GM21526 (cell line): ENCODE measurements around the gene CA11.

ENCODE experiments used
- ATAC-seq: cut with Tn5 transposase; IDR thresholded peaks from one replicate; pipeline ENCODE4 v1.9.1; 2021; ENCODE audit warnings: moderate library complexity; ENCODE audit not compliant: unreplicated experiment, low FRiP score

Gene CA11

GRCh38 chr19:48631225-48631624 is 14.8 kb downstream of the CA11 start:
- no peak for ATAC-seq

- ATAC-seq: no peak
These were observed 15.5 kb downstream of the CA11 start for GRCh38 chr19:48630296-48631063.

DNA sequence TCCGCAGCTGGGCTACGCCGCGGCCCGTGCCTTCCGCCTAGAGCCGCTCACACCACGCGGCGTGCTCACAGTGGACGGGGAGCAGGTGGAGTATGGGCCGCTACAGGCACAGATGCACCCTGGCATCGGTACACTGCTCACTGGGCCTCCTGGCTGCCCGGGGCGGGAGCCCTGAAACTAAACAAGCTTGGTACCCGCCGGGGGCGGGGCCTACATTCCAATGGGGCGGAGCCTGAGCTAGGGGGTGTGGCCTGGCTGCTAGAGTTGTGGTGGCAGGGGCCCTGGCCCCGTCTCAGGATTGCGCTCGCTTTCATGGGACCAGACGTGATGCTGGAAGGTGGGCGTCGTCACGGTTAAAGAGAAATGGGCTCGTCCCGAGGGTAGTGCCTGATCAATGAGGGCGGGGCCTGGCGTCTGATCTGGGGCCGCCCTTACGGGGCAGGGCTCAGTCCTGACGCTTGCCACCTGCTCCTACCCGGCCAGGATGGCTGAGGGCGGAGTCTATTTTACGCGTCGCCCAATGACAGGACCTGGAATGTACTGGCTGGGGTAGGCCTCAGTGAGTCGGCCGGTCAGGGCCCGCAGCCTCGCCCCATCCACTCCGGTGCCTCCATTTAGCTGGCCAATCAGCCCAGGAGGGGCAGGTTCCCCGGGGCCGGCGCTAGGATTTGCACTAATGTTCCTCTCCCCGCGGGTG is 16.2 kb downstream of the CA11 start:
- no peak for ATAC-seq

DNA sequence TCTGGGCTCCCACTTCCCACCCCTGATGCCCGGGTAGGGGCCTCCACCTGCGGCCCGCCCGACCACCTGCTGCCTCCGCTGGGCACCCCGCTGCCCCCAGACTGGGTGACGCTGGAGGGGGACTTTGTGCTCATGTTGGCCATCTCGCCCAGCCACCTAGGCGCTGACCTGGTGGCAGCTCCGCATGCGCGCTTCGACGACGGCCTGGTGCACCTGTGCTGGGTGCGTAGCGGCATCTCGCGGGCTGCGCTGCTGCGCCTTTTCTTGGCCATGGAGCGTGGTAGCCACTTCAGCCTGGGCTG is 16.7 kb downstream of the CA11 start:
- no peak for ATAC-seq

GRCh38 chr19:48628486-48629296 is 17.3 kb downstream of the CA11 start:
- no peak for ATAC-seq

DNA sequence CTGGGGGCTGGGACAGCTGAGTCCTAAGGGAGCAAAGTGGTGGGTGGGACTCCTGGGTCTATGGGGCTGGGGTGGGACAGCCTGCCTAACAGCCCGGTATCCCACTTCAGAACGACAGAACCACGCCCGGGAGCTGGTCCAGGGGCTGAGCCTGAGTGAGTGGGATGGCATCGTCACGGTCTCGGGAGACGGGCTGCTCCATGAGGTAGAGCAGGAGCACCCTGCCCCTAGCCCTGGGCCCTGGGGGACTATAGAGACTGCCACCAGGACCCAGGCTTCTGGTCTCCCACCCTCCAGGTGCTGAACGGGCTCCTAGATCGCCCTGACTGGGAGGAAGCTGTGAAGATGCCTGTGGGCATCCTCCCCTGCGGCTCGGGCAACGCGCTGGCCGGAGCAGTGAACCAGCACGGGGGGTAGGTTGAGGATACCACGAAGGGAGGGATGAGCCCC is 18.1 kb downstream of the CA11 start:
- ATAC-seq: no peak

- no peak for ATAC-seq
These were observed 18.7 kb downstream of the CA11 start for GRCh38 chr19:48627201-48627864.

DNA sequence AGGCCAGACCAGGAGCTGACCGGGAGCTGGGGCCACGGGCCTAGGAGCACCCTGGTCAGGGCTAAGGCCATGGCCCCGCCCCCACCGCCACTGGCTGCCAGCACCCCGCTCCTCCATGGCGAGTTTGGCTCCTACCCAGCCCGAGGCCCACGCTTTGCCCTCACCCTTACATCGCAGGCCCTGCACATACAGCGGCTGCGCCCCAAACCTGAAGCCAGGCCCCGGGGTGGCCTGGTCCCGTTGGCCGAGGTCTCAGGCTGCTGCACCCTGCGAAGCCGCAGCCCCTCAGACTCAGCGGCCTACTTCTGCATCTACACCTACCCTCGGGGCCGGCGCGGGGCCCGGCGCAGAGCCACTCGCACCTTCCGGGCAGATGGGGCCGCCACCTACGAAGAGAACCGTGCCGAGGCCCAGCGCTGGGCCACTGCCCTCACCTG is 20.1 kb downstream of the CA11 start:
- no peak for ATAC-seq

DNA sequence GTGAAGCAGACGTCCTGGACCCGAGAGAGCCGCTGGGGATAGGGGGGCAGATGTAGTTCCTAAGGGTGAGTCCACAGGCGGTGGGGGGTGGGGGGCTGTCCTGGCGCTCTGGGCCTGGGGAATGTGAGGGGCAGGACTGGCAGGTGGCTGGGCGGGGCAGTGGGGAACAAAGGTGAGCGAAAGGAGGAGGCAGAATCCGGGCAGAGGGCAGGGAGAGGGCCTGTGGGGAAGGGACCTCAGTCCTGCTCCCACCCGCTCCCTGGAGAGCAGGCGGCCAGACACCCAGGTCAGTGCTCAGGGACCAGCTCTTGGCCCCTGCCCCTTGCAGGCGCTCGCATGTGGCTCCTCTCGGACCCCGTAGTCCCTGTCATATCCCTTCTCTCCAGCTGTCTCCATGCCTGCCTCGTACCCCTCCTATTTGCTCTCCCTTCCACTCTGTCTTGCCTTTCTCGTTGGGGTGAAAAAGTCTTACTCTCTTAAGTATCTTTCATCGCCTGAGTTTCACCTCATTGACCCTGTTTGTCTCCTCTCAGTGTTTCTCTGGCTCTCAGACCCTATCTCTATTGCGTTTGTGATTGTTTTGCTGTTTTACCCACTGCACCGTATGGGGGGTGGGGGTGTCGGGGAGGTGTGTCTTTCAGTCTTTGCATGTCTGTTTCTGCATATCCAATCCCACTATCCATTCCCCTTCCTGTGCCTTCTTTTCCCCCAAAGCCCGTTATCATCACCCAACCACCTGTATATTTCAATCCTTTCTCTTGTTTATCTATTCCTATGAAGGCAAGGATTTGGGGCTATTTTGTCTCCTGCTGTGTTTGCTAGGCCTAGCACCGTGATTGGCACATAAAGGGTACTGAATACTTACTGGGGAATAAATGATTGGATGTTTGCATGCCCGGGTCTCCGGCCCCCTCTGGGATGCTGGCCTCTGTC is 20.9 kb downstream of the CA11 start:
- ATAC-seq: no peak

- ATAC-seq: peak; percentile 51
These were observed 21.9 kb downstream of the CA11 start for GRCh38 chr19:48624067-48624594.

DNA sequence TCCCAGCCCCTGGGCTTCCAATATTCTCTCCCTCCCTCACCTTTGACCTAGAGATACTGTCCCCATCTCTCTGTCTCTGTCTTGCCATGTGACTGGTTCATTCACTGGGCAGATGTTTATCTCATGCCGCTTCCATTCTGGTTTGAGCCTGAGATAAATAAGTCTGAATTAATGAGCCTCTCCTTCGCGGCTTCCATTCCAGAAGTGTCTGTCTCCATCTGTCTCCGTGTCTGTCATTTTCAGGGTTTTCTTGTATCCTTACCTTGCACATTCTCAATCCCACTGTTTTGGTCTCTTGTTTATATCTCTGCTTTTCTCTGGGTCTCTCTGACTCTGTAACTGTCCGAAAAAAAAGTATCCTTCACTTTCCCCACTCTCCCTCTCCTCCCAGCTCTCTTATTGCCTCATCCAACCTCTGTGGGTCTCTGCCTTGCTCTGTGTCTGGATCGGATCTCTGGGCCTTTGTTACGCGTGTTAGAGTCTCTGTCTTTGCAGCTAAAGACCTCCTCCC is 22.4 kb downstream of the CA11 start:
- ATAC-seq: no peak

DNA sequence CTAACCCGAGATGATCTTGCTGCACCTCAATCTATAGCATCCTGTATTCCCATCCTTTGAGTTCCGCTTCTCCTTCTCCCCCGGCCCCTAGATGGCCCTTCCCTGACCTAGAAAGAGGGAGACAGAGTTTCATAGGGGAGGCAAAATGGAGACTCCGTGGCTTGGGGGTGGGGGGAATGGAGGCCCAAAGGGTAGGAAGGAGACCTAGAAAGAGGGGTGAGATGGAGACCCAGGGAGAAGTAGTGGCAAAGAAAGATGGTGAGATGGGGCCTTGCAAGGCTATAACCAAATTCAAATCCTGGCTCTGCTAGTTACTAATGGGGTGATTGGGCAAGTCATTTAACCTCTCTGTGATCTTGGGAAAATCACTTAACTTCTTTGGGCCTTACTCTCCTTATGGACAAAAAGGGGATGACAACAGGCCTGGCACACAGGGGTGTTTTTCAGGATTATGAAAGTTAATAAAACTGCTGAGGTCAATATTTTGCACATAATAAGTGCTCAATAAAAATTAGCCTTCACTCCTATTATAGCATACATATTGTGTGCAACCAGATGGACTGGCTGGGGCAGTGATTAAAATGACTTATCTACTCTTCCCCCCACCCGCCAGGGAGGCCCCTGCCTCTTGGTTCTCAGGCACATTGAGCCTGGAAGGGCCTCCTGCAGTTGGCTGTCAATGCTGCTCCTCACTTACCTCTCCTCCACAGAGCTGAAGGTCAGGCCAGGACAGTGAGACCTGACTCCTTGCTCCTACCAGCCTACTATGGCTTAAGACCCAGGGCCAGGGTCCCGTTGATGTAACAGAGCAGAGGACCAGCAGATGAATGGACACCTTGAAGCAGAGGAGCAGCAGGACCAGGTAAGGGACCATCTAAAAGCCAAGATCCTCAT is 26.0 kb downstream of the CA11 start:
- no peak for ATAC-seq

DNA sequence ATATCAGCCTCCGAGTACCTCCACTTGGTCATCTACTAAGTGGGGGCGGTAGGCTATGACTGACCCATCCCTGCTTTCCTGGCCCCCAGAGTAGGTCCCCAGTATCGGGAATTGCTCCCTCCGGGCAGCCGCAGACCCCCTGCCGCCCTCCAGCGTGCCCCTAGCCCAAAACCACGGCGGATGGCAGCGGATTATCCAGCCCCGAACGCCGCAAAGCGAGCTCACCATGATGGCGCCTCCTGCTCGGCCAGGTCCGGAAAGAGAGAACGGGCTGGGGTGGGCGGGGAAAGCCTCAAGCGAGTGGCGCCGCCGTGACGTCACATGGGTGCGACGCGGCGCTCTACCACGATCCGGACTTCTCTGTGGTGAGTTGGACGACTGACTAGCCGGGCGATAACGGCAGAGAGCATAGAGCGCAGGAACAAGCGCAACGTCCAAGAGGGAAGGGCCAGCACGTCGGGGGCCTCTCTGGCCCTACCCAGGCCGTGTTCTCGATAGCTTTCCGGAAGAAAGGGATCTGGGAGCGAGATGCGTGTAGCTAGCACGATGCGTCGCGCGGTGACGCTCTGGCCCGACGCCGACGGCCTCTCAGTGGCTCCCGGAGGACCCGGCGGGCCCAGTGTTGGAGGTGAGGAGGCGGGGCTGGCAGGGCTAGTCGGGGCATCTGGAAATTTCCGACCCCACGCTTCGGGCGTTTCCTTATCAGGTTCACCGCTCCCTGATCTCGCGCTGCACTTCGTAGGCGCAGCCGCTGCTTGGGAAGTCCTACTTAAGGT is 26.9 kb downstream of the CA11 start, which contains the start of the genes RPL18 and SPHK2:
RPL18 (minus strand) TSS at position 263 of the 776 bp plus-strand sequence; CDS start at position 228, 35 bp downstream.
SPHK2 (plus strand) TSS at position 591 of the 776 bp plus-strand sequence. CDS start 1,009 bp downstream, outside the sequence.
- peak; percentile 65 for ATAC-seq

DNA sequence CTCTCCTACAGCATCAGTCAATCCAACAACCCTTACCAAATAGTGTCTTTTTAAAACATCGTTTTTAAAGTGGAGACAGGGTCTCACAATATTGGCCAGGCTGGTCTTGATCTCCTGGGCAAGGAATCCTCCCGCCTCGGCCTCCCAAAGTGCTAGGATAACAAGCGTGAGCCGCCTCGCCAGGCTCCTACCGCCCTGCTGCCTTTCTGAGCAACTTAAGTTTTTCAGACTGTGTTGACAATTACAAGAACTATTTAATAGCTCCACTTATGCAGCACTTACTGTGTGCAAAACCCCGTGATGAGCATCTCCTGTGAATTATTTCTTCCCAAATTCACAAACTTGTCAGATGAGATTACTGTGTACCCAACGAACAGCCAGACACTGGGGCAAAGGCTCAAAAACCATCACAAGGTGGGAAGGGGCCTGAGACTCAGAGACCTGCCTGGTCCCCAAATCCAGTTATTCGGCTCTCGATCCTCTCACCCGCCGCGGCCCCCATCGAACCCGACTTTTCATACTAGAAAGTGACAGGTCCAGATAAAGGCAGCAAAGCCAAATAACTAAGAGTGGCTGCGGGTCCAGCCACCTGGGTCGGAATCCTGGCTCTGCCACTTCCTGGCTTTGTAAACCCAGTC is 27.6 kb downstream of the CA11 start:
- no peak for ATAC-seq

- no peak for ATAC-seq
These were observed 28.6 kb downstream of the CA11 start for GRCh38 chr19:48617146-48617937.

GRCh38 chr19:48616491-48617056 is 29.4 kb downstream of the CA11 start:
- no peak for ATAC-seq
